Uterus (tissue), 4 donors: ENCODE results near the gene UBXN1. TPM values are rescaled to one million over a fixed set of nuclear protein-coding genes. Genes with fewer than 3 reads are reported as not detected.

Source experiments
- DNase-seq, 2 donors: peaks; one replicate each; pipeline ENCODE4 v3.0.0-alpha.2; 2019 to 2020
- H3K27ac ChIP-seq, 2 donors: fragments of 200-600 bp; sonication (generic); 1 replicate in 1 of 2; 2 replicates in 1 of 2; pipeline ENCODE4 v1.5.1; 2016 to 2018
- H3K27me3 ChIP-seq, 2 donors: fragments of 200-600 bp; sonication (generic); one replicate each; pipeline ENCODE4 v1.5.1; 2018 to 2019; ENCODE audit warnings: control low read depth in 1 of 2
- H3K36me3 ChIP-seq, 2 donors: fragments of 200-600 bp; sonication (generic); one replicate each; pipeline ENCODE4 v1.5.1; 2019; ENCODE audit warnings: control low read depth in 1 of 2
- H3K4me1 ChIP-seq, 2 donors: fragments of 200-600 bp; sonication (generic); one replicate each; pipeline ENCODE4 v1.5.1; 2018 to 2019; ENCODE audit warnings: control low read depth in 1 of 2
- H3K4me3 ChIP-seq, 2 donors: fragments of 200-600 bp; sonication (generic); 1 replicate in 1 of 2; 2 replicates in 1 of 2; pipeline ENCODE4 v1.5.1; 2018 to 2019; ENCODE audit warnings: mild to moderate bottlenecking in 1 of 2
- H3K9me3 ChIP-seq, 2 donors: fragments of 200-600 bp; sonication (generic); one replicate each; pipeline ENCODE4 v1.5.1; 2019; ENCODE audit warnings: control low read depth in 1 of 2
- CTCF ChIP-seq, 4 experiments: fragments of 200-600 bp in 2 of 4; fragments of 450-650 bp in 2 of 4; sonication (generic) in 2 of 4; IDR thresholded peaks; one replicate each; pipeline ENCODE4 v1.5.1; 2016 to 2019; ENCODE audit warnings: antibody characterized with exemption in 4 of 4, mild to moderate bottlenecking in 2 of 4, moderate library complexity in 1 of 4
- POLR2A ChIP-seq, 2 donors: fragments of 450-650 bp; IDR thresholded peaks; one replicate each; pipeline ENCODE4 v1.6.1; 2016; ENCODE audit warnings: antibody characterized with exemption in 2 of 2, mild to moderate bottlenecking in 1 of 2, moderate library complexity in 1 of 2
- intact Hi-C: fragments of 100-400 bp; cut with DNase I; formaldehyde crosslinking; loops from one replicate; pipeline ENCODE4 v1.15.1; 2023; ENCODE audit warnings: low total_unique reads
- total RNA-seq, 4 donors: library from RNA; depleted of rRNA in 3 of 4; stranded (reverse); fragments of >200 nt in 3 of 4; gene quantifications; one replicate each; pipeline versions ENCODE4 v1.1.0 to v1.2.4, GENCODE V29; 2014 to 2023
- donor health status: DM: yes; HTN: yes; CAD: no.

Gene UBXN1
- total RNA-seq, 4 donors from 2014 or later: 55.4 to 276 (median 102) TPM

DNA sequence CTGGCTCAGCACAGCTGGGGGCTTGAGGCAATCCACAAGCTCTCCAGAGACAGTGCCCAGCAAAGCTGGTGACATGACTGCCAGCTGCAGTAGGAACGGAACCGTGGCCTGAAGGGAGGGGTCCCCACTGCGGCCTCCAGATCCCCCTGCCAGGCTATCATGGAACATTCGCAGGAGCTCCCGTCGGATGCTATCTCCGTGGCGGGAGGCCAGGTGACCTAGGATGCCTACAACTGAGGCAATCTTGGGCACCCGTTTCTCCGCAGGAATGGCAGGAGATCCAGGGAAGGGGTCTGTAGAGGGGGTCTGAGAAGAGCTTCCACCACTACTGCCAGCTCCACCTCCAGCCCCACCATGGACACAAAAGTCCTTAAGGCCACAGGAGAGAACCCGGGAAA is 29.9 kb downstream of the UBXN1 start:
- peaks cover 5 to 14% of the 10 kb centered on the region in 2 donors for H3K4me1 ChIP-seq
- intact Hi-C loops: no loop called here

GRCh38 chr11:62648185-62648966 is 30.5 kb downstream of the UBXN1 start:
- H3K36me3 ChIP-seq: no peaks in the 10 kb centered on the region
- intact Hi-C loops: no loop called here
- H3K9me3 ChIP-seq: no peaks in the 10 kb centered on the region
- no peak for DNase-seq
- no peaks in the 10 kb centered on the region for H3K27me3 ChIP-seq
- no peak for TF ChIP-seq POLR2A (IDR thresholded peaks at IDR 0.05)
- no peak for TF ChIP-seq CTCF (IDR thresholded peaks at IDR 0.05)
- H3K4me3 ChIP-seq: no peak overlapping the region
- H3K27ac ChIP-seq: no peak overlapping the region
- peaks cover 5 to 14% of the 10 kb centered on the region in 2 donors for H3K4me1 ChIP-seq

More for the DNA sequence above, 29.9 kb downstream of the UBXN1 start:
- Histone ChIP-seq H3K36me3 (no peaks in the 10 kb centered on the region), H3K27me3 (no peaks in the 10 kb centered on the region), H3K4me3 (no peak overlapping the region), H3K9me3 (no peaks in the 10 kb centered on the region), H3K27ac (no peak overlapping the region)
- TF ChIP-seq CTCF (IDR thresholded peaks at IDR 0.05): no peak
- no peak for DNase-seq

- H3K36me3 ChIP-seq: no peaks in the 10 kb centered on the region
- intact Hi-C loops: no loop called here
- H3K27ac ChIP-seq: no peak overlapping the region
- TF ChIP-seq POLR2A (IDR thresholded peaks at IDR 0.05): no peak
- TF ChIP-seq CTCF (IDR thresholded peaks at IDR 0.05): no peak
- H3K4me3 ChIP-seq: no peak overlapping the region
- no peaks in the 10 kb centered on the region for H3K9me3 ChIP-seq
- DNase-seq: no peak
- H3K4me1 ChIP-seq: peaks cover 5 to 14% of the 10 kb centered on the region in 2 donors
- no peaks in the 10 kb centered on the region for H3K27me3 ChIP-seq
Observed at GRCh38 chr11:62647609-62648005, 31.3 kb downstream of the UBXN1 start.

- Histone ChIP-seq H3K9me3 (no peaks in the 10 kb centered on the region), H3K36me3 (no peaks in the 10 kb centered on the region), H3K4me3 (peak overlapping the region in 1 of 2 donors; percentile 91), H3K27ac (no peak overlapping the region), H3K4me1 (peaks cover 5 to 14% of the 10 kb centered on the region in 2 donors), H3K27me3 (no peaks in the 10 kb centered on the region)
- no peak for DNase-seq
- TF ChIP-seq CTCF (IDR thresholded peaks at IDR 0.05) (no peak), POLR2A (IDR thresholded peaks at IDR 0.05) (no peak)
- intact Hi-C loops: no loop called here
Observed at GRCh38 chr11:62646825-62647608, 31.9 kb downstream of the UBXN1 start.
